ENCODE measurements around the gene CCDC116.
A peak's percentile ranks its signal among the peaks of the same experiment; 100 is the strongest.
"Not testable (repeated sequence)": the region's sequence is repeated elsewhere in the genome, so short reads cannot be mapped to it uniquely, and the experiment has no call there.

Gene CCDC116

DNA sequence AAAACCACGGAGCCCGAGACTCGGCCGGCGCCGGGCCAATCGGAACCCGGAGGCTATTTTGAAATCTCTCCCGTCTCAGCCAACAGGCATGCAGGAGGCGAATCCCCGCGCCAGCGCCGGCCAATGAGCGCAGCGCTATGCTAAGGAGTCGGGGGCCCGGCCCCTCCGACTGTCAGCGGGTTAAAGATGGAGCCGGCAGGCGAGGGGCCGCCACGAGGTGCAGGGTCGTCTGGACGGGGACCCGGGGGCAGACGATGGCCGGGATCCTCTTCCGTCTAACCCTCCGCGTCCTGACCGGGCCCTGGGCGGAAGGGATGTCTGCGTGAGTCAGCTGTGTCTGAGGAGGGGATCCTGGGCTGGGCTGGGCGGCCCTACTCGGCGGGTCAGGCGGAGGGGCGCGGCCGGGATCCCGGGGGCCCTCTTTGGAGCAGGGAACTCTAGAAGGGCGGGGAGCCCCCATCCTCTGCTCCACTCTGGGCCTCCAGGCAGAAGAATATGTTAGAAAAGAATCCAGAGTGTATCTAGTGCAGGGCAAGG is 19.5 kb downstream of the CCDC116 start:
- DNase-seq (ENCODE audit: low spot score): peak; percentile 84

DNA sequence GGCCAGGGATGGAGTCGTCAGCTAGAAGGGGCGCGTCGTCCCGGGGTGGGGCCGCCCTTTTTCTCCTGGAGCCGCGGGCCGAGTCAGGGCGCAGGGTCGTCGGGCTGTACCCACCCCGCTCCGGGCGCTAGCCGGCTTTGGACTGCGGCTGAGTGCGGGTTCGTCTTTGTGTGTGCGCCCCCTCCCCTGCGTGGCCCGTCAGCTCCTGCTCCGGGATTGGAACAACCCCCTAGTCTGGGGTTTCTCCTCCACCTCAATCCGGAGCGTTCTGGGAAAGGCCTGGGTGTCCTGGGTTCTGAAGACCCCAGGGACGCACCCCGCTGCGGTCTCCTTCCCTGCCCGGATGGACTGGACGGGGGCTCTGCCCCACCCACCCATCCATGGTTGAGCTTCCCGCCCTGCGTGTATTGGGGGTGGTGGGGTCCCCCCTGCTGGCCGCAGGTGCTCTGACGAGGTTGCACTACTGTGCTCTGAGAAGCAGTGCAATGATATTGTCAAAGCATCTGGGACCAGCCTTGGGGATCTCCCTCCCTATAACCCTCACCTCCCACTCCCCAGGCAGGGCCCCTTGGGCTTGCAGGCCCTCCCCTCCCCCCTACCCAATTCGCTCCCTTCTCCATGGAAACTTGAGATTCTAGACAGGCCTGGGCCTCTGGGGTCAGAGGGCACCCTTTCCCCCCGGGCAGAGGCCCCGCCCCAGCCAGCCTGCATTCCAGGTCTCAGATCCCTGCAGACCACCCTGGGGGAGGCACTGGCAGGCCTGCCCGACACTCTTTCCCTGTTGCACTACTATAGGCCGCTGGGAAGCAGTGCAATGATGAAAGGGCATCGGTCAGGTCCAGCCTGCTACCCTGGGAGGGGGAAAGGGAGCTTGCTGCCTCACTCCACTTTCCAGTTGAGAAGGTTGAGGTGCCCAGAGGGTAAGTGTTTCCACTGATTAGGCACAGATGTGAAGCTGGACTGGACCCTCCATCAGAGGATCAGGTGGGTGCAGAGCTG is 20.3 kb downstream of the CCDC116 start:
- DNase-seq (ENCODE audit: low spot score): no peak

DNA sequence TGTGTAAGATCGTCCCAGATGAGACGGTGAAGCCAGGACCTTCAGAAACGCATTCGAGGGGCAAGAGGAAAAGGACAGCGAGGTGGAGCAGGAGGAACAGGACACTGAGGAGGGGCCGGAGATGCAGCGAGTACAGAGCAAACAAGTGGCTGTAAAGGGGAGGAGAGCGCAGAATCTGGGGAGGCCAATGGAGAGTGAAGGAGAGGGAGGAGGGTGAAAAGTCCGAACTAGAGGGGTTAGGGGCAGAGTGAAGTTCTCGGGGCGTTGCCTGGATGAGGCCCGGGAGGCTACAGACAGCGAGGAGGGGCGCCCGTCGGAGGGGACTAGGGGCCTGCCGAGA is 24.4 kb downstream of the CCDC116 start:
- DNase-seq (ENCODE audit: low spot score): no peak

DNA sequence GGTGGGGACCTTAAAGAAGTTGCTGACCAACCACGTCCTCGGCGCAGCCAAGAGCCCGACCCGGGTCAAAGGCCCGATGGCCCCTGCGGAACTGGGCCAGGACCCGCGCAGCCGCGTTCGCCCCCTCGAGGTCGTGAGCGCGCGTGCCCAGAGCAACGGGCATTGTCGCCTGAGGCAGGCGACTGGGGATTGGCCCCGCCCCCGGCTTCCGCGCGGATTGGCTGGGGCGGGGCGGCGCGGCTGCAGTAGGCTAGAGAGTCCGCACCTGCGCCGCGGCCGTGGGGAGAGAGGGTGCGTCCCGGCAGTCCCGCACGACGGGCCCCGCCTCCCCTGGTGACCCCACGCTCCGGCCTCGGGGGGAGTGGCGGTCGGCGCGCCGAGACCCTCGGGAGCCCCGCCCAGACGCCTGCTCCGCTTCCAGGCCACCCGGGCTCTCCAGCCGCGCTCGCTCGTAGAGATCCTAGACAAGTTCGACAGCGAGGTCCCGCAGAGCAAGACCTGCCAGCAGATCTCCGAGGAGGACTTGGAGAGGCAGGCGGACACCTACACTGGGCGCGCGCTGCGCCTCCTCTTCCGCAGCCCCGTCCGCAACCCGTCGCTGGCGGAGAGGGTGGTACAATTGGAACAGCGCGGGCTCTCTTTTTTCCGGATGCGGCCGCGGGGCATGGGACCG is 24.9 kb downstream of the CCDC116 start:
- no peak for DNase-seq (ENCODE audit: low spot score)

DNA sequence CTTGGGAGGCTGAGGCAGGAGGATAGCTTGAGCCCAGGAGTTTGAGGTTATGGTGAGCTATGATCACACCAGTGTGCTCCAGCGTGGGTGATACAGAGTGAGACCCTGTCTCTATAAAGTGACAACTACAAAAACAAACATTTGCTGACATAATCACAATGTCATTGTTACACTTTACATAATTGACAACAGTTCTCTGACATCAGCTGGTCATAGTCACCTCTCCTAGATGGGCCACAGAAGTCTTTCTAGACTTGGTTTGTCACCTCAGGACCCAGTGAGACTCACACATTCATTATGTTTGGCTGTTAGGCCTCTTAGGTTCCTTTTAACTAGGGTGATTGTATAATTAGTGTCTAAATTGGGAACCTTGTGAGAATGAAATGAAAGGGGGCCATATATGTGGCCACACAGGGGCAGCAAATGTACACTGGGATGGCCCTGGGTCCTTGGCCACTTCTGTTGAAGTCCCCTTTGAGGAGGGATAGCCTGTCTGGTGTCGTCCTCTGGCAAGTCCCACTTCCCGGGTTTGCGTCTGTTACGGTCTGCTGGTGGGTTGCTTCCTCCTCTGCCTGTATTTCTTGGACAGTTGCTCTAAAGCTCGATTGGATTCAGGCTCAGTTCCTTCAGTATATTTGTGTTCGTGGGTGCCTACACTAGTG is 27.4 kb downstream of the CCDC116 start:
- DNase-seq (ENCODE audit: low spot score): no peak

DNA sequence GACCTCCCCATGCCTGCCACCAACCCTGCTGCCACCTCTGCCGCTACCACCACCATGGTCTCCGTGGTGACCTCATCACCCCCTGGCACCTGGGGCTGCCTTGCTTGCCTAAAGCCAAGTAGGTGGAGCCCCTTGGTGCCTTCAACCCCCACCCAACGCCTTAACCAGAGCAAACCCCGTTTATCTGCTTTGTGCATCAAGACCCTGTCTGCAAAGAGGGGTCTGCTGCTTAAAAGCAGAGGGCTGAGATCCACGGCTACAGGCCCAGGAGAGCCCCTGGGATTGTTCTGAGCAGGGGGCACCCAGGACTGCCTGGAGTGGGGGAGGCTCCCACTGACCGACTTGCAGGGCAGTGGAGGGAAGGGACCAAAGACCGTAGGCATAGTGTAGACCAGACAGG is 28.3 kb downstream of the CCDC116 start:
- no peak for DNase-seq (ENCODE audit: low spot score)

DNA sequence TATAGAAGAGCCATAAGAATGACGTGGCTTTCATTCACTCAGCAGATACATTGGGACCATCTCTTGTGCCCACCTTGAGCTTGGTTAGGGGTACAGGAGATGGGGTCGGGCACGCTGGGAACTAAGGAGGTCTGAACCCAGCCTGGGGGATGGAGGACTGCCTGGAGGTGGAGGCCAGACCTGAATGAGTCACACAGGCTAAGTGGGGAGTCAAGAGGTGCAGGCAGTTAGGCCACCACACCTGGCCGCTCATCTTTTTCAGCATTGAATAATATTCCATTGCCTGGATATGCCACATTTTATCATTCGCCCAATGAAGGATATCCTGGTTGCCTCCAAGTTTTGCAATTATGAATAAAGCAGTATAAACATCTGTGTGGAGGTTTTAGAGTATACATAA is 29.4 kb downstream of the CCDC116 start:
- DNase-seq (ENCODE audit: low spot score): no peak

DNA sequence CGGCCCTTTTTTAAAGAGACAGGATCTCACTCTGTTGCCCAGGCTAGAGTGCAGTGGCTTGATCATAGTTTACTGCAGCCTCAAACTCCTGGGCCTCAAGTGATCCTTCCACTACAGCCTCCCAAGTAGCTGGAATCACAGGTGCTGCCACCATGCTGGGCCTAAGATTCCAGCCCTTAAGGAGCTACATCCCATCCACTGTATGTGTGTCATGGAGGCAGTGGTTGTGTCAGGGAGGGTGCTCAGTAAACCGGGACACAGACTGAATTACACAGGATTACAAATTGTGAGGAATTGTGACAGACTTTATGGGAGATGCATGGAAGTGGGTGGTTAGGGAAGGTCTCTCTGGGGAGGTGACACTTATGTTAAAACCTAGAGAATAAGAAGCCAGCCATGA is 31.2 kb downstream of the CCDC116 start:
- no peak for DNase-seq (ENCODE audit: low spot score)

DNA sequence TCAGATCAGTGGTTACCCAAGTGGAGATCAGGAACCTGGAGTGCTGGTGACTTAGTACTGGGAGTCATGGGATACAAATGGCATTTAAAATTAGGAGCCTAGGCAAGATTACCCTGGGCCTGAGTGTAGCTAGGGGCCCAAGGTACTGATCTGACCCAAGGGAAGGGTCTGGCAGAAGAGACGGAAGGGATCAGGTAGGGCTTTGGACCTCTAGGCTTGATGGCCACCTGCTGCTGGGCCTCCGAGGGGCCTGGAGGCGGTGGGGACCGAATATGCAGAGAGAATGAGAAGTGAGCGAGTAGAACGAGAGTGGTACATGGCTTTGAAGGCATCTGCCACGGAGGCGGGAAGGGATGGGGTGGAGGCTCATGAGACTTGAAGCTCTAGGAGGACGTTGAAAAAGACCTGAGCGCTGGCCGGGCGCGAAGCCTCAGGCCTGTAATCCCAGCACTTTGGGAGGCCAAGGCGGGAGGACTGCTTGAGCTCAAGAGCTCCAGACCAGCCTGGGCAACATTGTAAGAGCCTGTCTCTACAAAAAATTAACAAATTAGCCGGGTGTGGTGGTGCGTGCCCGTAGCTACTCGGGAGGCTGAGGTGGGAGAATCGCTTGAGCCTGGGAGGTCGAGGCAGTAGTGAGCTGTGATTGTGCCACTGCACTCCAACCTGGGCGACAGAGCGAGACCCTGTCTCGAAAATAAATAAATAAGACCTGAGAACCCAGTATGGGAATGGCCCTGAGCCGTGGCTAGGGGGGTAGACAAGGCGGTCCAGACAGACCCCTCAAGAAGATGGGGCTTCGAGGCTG is 32.7 kb downstream of the CCDC116 start:
- DNase-seq (ENCODE audit: low spot score): no peak

DNA sequence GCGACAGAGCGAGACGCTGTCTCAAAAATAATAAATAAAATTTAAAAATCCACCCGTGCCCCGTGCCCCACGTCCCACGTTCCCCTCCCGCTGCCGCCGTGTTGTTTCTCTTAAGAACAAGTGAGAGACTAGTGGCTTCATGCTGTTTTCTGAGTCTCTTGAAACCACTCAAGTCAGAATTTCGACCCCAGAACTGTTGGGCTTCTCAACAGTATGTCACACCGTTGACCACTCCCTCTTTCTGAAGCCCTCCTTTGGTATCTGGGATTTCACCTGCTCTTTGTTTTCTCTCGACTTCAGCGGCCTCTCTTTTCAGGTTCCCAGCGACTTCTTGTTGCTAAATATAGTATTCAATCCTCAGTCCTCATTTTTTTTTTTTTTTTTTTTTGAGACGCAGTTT is 34.2 kb downstream of the CCDC116 start:
- DNase-seq (ENCODE audit: low spot score): no peak

DNA sequence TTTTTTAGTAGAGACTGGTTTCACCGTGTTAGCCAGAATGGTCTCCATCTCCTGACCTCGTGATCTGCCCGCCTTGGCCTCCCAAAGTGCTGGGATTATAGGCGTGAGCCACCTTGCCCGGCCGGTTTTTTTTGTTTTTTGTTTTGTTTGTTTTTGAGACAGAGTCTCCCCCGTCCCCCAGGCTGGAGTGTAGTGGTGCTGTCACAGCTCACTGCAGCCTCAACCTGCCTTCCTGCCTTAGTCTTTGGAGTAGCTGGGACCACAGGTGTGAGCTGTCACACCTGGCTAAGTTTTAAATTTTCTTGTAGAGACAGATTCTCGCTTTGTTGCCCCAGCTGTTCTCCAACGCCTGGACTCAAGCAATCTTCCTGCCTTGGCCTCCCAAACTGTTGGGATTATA is 36.5 kb downstream of the CCDC116 start:
- no peak for DNase-seq (ENCODE audit: low spot score)

DNA sequence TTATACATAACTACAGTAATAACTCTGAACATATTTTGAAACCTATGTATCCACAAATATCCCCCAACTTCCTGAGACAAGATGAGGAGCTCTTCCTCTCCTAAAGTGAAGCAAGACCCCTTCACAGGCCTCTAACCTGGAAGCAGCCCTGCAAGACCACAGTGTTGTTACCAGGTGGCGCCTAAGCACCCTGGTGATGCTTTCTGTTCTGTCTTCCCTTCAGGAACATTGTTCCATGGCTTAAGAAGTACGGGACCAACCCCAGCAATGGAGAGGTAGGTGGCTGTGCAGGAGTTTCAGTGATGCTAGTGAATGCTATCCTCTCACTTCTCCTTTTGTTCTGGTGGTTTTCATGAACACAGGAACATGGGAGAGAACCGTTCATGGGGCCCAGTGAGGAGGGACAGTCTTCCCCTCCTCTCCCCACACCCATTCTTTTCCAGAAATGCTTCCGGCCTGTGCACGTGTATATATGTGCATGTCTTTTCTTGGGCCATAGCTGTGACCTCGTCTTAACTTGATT is 39.6 kb downstream of the CCDC116 start:
- no peak for DNase-seq (ENCODE audit: low spot score)

DNA sequence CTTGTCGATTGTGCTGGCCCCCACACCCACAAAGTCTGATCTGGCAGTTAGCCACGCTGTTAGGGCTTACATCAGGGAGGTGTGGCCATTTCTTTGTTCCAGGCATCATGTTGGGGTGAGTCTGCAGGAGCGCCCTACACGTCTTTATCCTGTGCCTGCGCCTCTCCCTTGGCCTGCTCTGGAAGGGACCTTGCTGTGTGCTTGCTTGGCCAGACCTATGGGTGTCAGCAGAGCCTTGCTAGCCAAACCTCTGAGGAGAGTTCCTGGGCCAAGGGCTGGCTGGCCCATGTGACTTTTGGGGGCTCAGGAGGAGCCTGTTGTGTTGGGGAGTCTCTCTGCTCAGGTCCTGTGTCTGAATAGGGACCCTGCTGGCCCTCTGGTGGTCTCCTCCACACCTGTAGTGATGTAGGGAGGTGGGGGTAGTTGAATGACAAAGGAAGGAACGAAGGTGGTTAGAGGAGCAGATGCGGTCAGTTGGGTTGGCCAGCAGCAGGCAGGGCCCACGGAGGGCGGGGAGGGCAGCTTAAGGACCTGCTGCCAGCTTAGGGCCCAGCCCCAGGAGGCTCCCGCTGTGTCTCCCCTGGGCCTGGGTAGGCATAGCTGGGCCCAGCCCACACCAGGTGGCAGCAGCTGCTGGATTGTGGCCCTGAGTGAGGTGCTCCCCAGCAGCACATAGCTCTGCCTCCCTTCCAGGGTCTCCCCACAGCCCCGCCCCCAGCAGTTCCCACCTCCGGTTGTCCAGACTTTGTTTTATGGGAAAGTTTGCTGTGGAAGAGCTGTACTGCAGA is 41.2 kb downstream of the CCDC116 start:
- no peak for DNase-seq (ENCODE audit: low spot score)

DNA sequence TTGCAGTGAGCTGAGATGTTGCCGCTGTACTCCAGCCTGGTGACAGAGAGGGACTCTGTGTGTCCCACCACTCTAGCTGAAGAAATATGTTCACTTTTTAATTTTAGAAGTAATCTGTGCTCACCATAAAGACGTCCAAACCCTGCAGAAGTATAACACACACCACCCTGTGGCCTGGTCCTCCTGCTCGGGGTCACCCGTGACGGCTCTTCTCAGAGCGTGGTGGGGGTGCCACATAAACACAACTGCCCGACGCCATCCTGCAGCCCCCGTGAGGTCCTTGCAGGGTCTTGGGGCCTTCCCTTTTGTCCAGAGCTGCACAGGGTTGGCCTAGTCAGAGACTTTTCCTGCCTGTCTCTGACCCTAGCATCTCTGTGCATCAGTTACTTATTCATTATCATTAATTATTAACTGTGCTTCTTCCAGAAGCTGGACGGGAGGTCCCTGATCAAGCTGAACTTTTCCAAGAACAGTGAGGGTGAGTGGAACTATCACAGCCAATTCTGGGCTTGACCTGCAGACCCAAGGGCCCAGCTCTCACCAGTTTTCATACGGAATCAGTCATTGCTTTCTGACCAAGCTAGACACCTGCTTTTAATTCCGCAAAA is 42.2 kb downstream of the CCDC116 start:
- no peak for DNase-seq (ENCODE audit: low spot score)

DNA sequence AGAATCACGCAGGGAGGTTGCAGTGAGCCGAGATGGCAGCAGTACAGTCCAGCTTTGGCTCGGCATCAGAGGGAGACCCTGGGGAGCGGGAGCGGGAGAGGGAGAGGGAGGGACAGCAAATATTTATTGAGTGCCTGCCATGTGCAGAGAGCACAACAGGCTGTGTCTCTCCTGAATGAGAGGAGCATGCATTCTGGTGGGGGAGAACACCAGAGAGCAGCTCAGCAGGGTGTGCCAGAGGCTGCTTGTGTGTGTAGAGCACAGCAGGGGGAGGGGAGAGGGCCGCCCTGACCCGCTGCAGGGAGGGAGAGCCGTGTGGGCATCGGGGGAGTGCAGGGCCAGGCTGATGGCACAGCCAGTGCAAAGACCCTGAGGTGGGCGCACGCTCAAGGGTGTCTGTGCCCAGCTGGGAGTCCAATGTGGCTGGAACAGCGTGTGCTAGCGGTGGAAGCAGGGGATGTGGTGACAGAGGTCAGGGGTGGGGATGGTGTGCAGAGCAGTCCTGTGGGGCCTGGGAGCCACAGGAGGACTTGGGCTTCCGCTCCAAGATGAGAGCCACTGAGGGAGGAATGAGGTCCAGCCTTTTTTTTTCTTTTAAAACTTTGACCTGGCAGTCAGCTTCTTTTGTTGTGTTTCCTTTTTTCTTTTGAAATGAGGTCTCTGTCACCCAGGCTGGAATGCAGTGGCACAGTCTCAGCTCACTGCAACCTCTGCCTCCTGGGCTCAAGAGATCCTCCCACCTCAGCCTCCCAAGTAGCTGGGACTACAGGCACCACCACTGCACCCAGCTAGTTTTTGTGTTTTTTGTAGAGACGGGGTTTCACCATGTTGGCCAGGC is 45.3 kb downstream of the CCDC116 start:
- DNase-seq (ENCODE audit: low spot score): no peak

DNA sequence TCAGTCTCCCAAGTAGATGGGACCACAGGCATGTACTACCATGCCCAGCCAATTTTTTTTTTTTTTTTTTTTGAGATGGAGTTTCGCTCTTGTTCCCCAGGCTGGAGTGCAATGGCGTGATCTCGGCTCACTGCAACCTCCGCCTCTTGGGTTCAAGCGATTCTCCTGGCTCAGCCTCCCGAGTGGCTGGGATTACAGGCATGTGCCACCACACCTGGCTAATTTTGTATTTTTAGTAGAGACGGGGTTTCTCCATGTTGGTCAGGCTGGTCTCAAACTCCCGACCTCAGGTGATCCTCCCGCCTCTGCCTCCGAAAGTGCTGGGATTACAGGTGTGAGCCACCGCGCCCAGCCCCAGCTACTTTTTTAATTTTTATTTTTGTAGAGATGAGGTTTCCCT is 46.3 kb downstream of the CCDC116 start:
- DNase-seq (ENCODE audit: low spot score): not testable (repeated sequence)

DNA sequence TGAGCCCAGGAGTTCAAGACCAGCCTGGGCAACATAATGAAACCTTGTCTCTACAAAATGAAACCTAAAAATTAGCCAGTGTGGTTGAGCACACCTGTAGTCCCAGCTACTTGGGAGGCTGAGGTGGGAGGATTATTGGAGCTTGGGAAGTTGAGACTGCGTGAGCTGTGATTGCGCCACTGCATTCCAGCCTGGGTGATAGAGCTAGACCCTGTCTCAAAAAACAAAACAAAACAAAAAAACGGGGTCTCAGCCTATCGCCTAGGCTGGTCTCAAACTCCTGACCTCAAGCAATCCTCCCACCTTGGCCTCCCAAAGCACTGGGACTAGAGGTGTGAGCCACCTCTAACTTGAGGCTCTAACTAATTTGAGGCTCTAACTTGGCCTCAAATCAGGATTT is 46.8 kb downstream of the CCDC116 start:
- DNase-seq (ENCODE audit: low spot score): no peak

DNA sequence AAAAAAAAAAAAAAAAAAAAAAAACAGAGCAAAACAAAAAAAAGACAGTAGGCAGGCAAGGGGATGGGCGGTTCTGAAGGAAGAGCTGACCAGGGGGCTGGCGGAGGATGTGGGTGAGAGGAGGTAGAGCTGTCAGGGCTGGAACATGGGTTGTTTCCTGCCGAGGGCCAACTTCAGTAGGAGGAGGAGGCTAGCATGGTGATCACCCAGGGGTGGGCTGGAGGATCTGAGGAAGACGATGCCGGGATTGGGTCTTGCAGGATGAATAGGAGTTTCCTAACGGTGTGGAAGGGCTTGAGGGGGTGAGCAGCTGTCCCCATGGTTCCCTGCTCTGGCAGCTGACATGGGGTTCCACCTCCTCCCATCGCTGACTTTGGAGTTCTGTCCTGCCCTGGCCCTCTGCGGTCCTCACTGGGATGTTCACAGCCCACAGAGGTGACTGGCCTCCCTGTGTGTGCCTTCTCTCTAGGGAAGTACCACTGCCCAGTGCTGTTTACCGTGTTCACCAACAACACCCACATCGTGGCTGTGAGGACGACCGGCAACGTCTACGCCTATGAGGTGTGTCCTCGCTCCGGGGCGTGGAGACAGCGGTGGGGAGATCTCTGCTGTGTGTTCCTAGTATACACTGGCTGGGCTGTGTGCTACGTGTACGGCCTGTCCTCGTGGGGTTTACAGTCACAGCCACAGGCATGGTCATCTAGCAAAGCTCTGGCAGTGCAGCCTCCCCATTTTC is 48.4 kb downstream of the CCDC116 start:
- DNase-seq (ENCODE audit: low spot score): no peak

Data from Ammon's horn (tissue), 1 donor.